Transverse colon (tissue), 4 donors: ENCODE measurements around the gene E2F4. TPM values are rescaled to one million over a fixed set of nuclear protein-coding genes. Genes with fewer than 3 reads are reported as not detected.

ENCODE experiments used
- DNase-seq: peaks from one replicate; pipeline ENCODE4 v3.0.0-alpha.2; 2019
- H3K27ac ChIP-seq, 4 donors: fragments of 200-600 bp; sonication (generic); 2 replicates each; pipeline ENCODE4 v1.5.1; 2016 to 2018; ENCODE audit warnings: inconsistent platforms in 4 of 4
- H3K27me3 ChIP-seq: fragments of 200-600 bp; sonication (generic); 2 replicates; pipeline ENCODE4 v1.5.1; 2017; ENCODE audit warnings: inconsistent platforms
- H3K36me3 ChIP-seq, 4 donors: fragments of 200-600 bp; sonication (generic); 2 replicates each; pipeline ENCODE4 v1.5.1; 2017 to 2019; ENCODE audit warnings: inconsistent platforms in 4 of 4
- H3K4me1 ChIP-seq, 4 donors: fragments of 200-600 bp; sonication (generic); 2 replicates each; pipeline ENCODE4 v1.5.1; 2017 to 2020; ENCODE audit warnings: inconsistent platforms in 4 of 4
- H3K4me3 ChIP-seq, 4 donors: fragments of 200-600 bp; sonication (generic); 1 replicate in 1 of 4; 2 replicates in 3 of 4; pipeline versions ENCODE4 v1.5.1 to v1.6.1; 2017 to 2019; ENCODE audit warnings: inconsistent platforms in 4 of 4
- H3K9me3 ChIP-seq, 2 donors: fragments of 200-600 bp; sonication (generic); 2 replicates each; pipeline ENCODE4 v1.5.1; 2017 to 2019; ENCODE audit warnings: inconsistent platforms in 2 of 2
- EP300 ChIP-seq: sonication (generic); formaldehyde crosslinking; IDR thresholded peaks from one replicate; pipeline ENCODE4 v1.6.1; 2017; ENCODE audit warnings: antibody characterized with exemption, low read depth
- POLR2A ChIP-seq: fragments of 450-650 bp; IDR thresholded peaks from one replicate; pipeline ENCODE4 v1.6.1; 2016; ENCODE audit warnings: antibody characterized with exemption, mild to moderate bottlenecking, moderate library complexity
- POLR2AphosphoS5 ChIP-seq, 3 donors: sonication (generic); formaldehyde crosslinking; IDR thresholded peaks; one replicate each; pipeline ENCODE4 v1.6.1; 2016; ENCODE audit warnings: antibody characterized with exemption in 3 of 3
- WGBS, 2 donors: methylation state at CpG; one replicate each; pipeline ENCODE4 v1.1.5; 2018; ENCODE audit warnings: low coverage in 1 of 2; 5-methylcytosine and 5-hydroxymethylcytosine counted together
- in situ Hi-C, 4 donors: fragments of 200-750 bp; cut with MboI; loops; one replicate each; pipeline versions ENCODE4 v1.15.0 to v1.15.1; 2017; ENCODE audit warnings: low sequenced_read_pairs in 3 of 4, low pct_ligation_motif_present in 1 of 4, low pct_unique_long_range_greater_than_20kb in 1 of 4
- intact Hi-C: fragments of 100-400 bp; cut with DNase I; formaldehyde crosslinking; loops from one replicate; pipeline ENCODE4 v1.15.1; 2023; ENCODE audit warnings: low total_unique reads
- total RNA-seq, 4 donors: library from RNA; depleted of rRNA; stranded (reverse); fragments of >200 nt; gene quantifications; one replicate each; pipeline ENCODE4 v1.1.0, GENCODE V29; 2016
- TF ChIP-seq, protein P1 (sequence below), 5 experiments: fragments of 200-600 bp in 3 of 5; fragments of 450-650 bp in 2 of 5; sonication (generic) in 3 of 5; IDR thresholded peaks; 1 replicate in 2 of 5; 2 replicates in 3 of 5; pipeline ENCODE4 v1.5.1; 2016 to 2017; ENCODE audit warnings: antibody characterized with exemption in 5 of 5, inconsistent platforms in 3 of 5, mild to moderate bottlenecking in 2 of 5, moderate library complexity in 1 of 5

Gene E2F4
- total RNA-seq, 4 donors from 2014 or later, result 97.5 to 224 (median 159) TPM

GRCh38 chr16:67161595-67162058 is 30.3 kb upstream of the E2F4 start:
- H3K27me3 ChIP-seq, result peaks cover 51% of the 10 kb centered on the region
- in situ Hi-C loops, result loop anchor here in 2 of 4 donors (25.0 kb wide), 2 partner anchors 174 to 199 kb away; partner anchors contain the start of genes CES3 (in 1 of the 2) and CES4A (in 1 of the 2)
- TF ChIP-seq POLR2A, result no peak
- TF ChIP-seq POLR2AphosphoS5 (IDR thresholded peaks at IDR 0.05), result no peak
- TF ChIP-seq, protein P1, sequence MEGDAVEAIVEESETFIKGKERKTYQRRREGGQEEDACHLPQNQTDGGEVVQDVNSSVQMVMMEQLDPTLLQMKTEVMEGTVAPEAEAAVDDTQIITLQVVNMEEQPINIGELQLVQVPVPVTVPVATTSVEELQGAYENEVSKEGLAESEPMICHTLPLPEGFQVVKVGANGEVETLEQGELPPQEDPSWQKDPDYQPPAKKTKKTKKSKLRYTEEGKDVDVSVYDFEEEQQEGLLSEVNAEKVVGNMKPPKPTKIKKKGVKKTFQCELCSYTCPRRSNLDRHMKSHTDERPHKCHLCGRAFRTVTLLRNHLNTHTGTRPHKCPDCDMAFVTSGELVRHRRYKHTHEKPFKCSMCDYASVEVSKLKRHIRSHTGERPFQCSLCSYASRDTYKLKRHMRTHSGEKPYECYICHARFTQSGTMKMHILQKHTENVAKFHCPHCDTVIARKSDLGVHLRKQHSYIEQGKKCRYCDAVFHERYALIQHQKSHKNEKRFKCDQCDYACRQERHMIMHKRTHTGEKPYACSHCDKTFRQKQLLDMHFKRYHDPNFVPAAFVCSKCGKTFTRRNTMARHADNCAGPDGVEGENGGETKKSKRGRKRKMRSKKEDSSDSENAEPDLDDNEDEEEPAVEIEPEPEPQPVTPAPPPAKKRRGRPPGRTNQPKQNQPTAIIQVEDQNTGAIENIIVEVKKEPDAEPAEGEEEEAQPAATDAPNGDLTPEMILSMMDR (IDR thresholded peaks at IDR 0.05), result no peak
- no peak for TF ChIP-seq EP300
- no peak for DNase-seq
- no peaks in the 10 kb centered on the region for H3K36me3 ChIP-seq
- no peaks in the 10 kb centered on the region for H3K9me3 ChIP-seq
- intact Hi-C loops, result no loop called here
- H3K4me3 ChIP-seq, result peak overlapping the region in 2 of 4 donors; percentile 73 to 93
- 59% methylated on average over 25 of the region's 25 CpGs; no CpG with 5 or more reads in 1 of the 2 donors for WGBS, 2 donors
- H3K27ac ChIP-seq, result peak overlapping the region in 1 of 4 donors; percentile 93
- H3K4me1 ChIP-seq, result peaks cover 15 to 73% (median 53%) of the 10 kb centered on the region in 4 donors

DNA sequence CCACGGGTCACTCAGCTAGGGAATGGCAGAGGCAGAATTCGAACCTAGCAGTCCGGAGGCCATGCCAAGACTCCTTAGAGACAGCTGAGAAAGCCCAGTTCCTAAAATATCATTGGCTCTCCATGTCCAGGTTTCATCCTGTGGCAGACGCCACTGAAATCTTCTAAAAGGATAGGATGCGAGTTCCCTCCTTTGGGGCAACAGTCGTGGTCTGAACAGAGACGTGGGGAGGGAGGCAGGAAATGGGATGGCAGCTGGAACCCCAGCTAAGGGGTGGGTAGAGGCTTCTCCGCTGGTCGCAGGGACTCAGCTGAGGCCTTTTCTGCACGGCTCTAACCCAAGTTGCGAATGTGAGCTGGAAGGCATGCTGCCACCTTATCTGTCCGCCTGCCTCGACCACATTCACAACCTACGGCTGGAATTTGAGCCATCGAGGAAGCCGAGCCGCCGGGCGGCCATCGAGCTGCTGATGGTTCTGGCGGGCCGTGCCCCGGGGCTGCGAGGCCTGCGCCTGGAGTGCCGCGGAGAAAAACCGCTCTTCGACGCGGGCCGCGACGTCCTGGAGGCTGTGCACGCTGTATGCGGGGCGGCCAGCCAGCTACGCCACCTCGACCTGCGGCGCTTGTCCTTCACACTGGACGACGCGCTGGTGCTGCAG is 29.3 kb upstream of the E2F4 start:
- Histone ChIP-seq H3K9me3 (no peaks in the 10 kb centered on the region), H3K27me3 (peaks cover 56% of the 10 kb centered on the region), H3K4me1 (peaks cover 15 to 73% (median 52%) of the 10 kb centered on the region in 4 donors), H3K27ac (peak overlapping the region; percentile 11 to 72 (median 58)), H3K4me3 (peak overlapping the region in 2 of 4 donors; percentile 29 to 38), H3K36me3 (no peaks in the 10 kb centered on the region)
- in situ Hi-C loops (loop anchor here in 2 of 4 donors (25.0 kb wide), 2 partner anchors 175 to 200 kb away; partner anchors contain the start of genes CES3 (in 1 of the 2) and CES4A (in 1 of the 2)), intact Hi-C loops (no loop called here)
- 55% methylated on average over 44 of the region's 44 CpGs; no CpG with 5 or more reads in 1 of the 2 donors for WGBS, 2 donors
- no peak for DNase-seq
- TF ChIP-seq EP300 (no peak), POLR2A (no peak), POLR2AphosphoS5 (IDR thresholded peaks at IDR 0.05) (no peak)
- TF ChIP-seq, protein P1 (IDR thresholded peaks at IDR 0.05), result no peak

- intact Hi-C loops, result no loop called here
- 38% methylated on average over 82 of the region's 99 CpGs; no CpG with 5 or more reads in 1 of the 2 donors for WGBS, 2 donors
These were observed 28.6 kb upstream of the E2F4 start for GRCh38 chr16:67163164-67163998.

DNA sequence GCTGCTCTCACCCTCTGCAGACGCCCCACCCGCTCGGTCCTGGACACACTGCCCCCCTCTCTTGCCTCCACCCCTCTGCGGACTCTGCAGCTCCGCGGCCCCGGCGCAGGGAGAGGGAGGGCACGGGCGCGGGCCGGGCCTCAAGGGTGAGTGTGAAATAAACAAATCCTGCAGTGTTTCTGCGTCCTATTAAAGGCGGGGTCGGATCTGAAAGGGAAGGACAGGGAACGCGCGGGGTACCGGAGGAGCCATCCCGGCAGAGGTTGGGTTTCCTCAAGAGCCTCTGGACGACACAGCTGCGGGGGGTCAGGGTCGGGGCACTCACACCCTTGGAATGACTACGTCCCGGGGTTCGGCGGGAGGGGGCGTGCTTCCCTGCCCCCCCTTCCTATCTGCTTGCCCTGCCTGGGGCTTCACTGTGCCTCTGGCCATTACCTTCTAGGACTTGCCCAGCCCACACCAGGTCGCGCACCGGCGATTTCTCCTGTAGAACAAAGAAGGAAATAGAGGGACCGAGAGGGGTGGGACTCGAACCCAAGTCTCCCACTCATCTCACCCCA is 27.9 kb upstream of the E2F4 start:
- Histone ChIP-seq H3K4me3 (peak overlapping the region in 2 of 4 donors; percentile 29 to 38), H3K27ac (peak overlapping the region; percentile 11 to 72 (median 58)), H3K4me1 (peaks cover 15 to 61% (median 45%) of the 10 kb centered on the region in 4 donors), H3K27me3 (peaks cover 56% of the 10 kb centered on the region), H3K9me3 (no peaks in the 10 kb centered on the region), H3K36me3 (no peaks in the 10 kb centered on the region)
- no peak for DNase-seq
- WGBS, 2 donors, result 2% methylated on average over 28 of the region's 34 CpGs; no CpG with 5 or more reads in 1 of the 2 donors
- intact Hi-C loops, result no loop called here
- TF ChIP-seq POLR2AphosphoS5 (IDR thresholded peaks at IDR 0.05) (no peak), POLR2A (no peak), EP300 (no peak)
- TF ChIP-seq, protein P1 (IDR thresholded peaks at IDR 0.05), result no peak
- in situ Hi-C loops, result loop anchor here in 2 of 4 donors (25.0 kb wide), 2 partner anchors 177 to 202 kb away; partner anchors contain the start of genes CES3 (in 1 of the 2) and CES4A (in 1 of the 2)

More at GRCh38 chr16:67163164-67163998, 28.6 kb upstream of the E2F4 start:
- in situ Hi-C loops, result loop anchor here in 2 of 4 donors (25.0 kb wide), 2 partner anchors 176 to 201 kb away; partner anchors contain the start of genes CES3 (in 1 of the 2) and CES4A (in 1 of the 2)
- Histone ChIP-seq H3K4me3 (peak overlapping the region in 2 of 4 donors; percentile 29 to 38), H3K27me3 (peaks cover 56% of the 10 kb centered on the region), H3K36me3 (no peaks in the 10 kb centered on the region), H3K4me1 (peaks cover 15 to 67% (median 49%) of the 10 kb centered on the region in 4 donors), H3K27ac (peak overlapping the region; percentile 11 to 72 (median 58)), H3K9me3 (no peaks in the 10 kb centered on the region)
- no peak for TF ChIP-seq EP300
- no peak for TF ChIP-seq POLR2A
- TF ChIP-seq POLR2AphosphoS5 (IDR thresholded peaks at IDR 0.05), result peak in 1 of 3 donors; percentile 41
- DNase-seq, result no peak
